GM23338 (cell line): ENCODE measurements around the gene MFSD6. TPM values are rescaled to one million over a fixed set of nuclear protein-coding genes. Genes with fewer than 3 reads are reported as not detected.

Experiments used
- EZH2phosphoT487 ChIP-seq: fragments of 200-600 bp; sonication (generic); IDR thresholded peaks from one replicate; pipeline ENCODE4 v1.8.1; 2018; ENCODE audit warnings: antibody characterized with exemption; ENCODE audit not compliant: unreplicated experiment
- POLR2AphosphoS5 ChIP-seq: IDR thresholded peaks from 2 replicates; pipeline ENCODE4 v1.6.1; 2016; ENCODE audit warnings: antibody characterized with exemption, low read depth
- ZNF462 ChIP-seq: fragments of 250-450 bp; sonication (Bioruptor Pico); IDR thresholded peaks from 2 replicates; pipeline ENCODE4 v1.5.0; 2020; ENCODE audit warnings: mild to moderate bottlenecking, moderate library complexity
- polyA plus RNA-seq: library from polyadenylated mRNA; unstranded; fragments of >200 nt; fragmentation: Nextera tagmentation; extraction: Ambion mirVana; gene quantifications from 2 replicates; pipeline ENCODE4 v1.2.1, GENCODE V29; 2016
- total RNA-seq: library from RNA; depleted of rRNA; stranded (reverse); fragments of >200 nt; shearing (Covaris generic); gene quantifications from 2 replicates; pipeline ENCODE4 v1.2.3, GENCODE V29; 2014
- TF ChIP-seq, protein P1 (sequence below): IDR thresholded peaks from one replicate; pipeline ENCODE4 v1.6.1; 2018; ENCODE audit warnings: antibody characterized with exemption; ENCODE audit not compliant: unreplicated experiment
- TF ChIP-seq, protein P2 (sequence below): IDR thresholded peaks from 2 replicates; pipeline ENCODE4 v1.6.1; 2016; ENCODE audit warnings: antibody characterized with exemption
- TF ChIP-seq, protein P3 (sequence below), 2 experiments: fragments of 200-600 bp in 1 of 2; sonication (generic) in 1 of 2; conservative IDR thresholded peaks; 2 replicates each; pipeline versions ENCODE4 v1.5.1 to v1.6.1; 2016 to 2017; ENCODE audit warnings: antibody characterized with exemption in 2 of 2, low read depth in 2 of 2, mild to moderate bottlenecking in 2 of 2, moderate library complexity in 1 of 2

The MFSD6 gene
- total and polyA plus RNA-seq, 2 experiments from 2014 or later: 2.3 to 9.6 TPM

- TF ChIP-seq ZNF462 (CRISPR knock-in tag) (no peak), POLR2AphosphoS5 (no peak), EZH2phosphoT487 (no peak)
- TF ChIP-seq, protein P1, sequence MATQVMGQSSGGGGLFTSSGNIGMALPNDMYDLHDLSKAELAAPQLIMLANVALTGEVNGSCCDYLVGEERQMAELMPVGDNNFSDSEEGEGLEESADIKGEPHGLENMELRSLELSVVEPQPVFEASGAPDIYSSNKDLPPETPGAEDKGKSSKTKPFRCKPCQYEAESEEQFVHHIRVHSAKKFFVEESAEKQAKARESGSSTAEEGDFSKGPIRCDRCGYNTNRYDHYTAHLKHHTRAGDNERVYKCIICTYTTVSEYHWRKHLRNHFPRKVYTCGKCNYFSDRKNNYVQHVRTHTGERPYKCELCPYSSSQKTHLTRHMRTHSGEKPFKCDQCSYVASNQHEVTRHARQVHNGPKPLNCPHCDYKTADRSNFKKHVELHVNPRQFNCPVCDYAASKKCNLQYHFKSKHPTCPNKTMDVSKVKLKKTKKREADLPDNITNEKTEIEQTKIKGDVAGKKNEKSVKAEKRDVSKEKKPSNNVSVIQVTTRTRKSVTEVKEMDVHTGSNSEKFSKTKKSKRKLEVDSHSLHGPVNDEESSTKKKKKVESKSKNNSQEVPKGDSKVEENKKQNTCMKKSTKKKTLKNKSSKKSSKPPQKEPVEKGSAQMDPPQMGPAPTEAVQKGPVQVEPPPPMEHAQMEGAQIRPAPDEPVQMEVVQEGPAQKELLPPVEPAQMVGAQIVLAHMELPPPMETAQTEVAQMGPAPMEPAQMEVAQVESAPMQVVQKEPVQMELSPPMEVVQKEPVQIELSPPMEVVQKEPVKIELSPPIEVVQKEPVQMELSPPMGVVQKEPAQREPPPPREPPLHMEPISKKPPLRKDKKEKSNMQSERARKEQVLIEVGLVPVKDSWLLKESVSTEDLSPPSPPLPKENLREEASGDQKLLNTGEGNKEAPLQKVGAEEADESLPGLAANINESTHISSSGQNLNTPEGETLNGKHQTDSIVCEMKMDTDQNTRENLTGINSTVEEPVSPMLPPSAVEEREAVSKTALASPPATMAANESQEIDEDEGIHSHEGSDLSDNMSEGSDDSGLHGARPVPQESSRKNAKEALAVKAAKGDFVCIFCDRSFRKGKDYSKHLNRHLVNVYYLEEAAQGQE: no peak
- TF ChIP-seq, protein P2, sequence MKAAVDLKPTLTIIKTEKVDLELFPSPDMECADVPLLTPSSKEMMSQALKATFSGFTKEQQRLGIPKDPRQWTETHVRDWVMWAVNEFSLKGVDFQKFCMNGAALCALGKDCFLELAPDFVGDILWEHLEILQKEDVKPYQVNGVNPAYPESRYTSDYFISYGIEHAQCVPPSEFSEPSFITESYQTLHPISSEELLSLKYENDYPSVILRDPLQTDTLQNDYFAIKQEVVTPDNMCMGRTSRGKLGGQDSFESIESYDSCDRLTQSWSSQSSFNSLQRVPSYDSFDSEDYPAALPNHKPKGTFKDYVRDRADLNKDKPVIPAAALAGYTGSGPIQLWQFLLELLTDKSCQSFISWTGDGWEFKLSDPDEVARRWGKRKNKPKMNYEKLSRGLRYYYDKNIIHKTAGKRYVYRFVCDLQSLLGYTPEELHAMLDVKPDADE: no peak
- TF ChIP-seq, protein P3, sequence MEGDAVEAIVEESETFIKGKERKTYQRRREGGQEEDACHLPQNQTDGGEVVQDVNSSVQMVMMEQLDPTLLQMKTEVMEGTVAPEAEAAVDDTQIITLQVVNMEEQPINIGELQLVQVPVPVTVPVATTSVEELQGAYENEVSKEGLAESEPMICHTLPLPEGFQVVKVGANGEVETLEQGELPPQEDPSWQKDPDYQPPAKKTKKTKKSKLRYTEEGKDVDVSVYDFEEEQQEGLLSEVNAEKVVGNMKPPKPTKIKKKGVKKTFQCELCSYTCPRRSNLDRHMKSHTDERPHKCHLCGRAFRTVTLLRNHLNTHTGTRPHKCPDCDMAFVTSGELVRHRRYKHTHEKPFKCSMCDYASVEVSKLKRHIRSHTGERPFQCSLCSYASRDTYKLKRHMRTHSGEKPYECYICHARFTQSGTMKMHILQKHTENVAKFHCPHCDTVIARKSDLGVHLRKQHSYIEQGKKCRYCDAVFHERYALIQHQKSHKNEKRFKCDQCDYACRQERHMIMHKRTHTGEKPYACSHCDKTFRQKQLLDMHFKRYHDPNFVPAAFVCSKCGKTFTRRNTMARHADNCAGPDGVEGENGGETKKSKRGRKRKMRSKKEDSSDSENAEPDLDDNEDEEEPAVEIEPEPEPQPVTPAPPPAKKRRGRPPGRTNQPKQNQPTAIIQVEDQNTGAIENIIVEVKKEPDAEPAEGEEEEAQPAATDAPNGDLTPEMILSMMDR (conservative IDR thresholded peaks at IDR 0.05; ENCODE audit: low read depth in 2 of 2): no peak
These were observed 52.3 kb downstream of the MFSD6 start (continued) for GRCh38 chr2:190460487-190460886.
